SK-N-MC (cell line): Measurements from ENCODE around the gene PBX4.

ENCODE experiments used
- DNase-seq: peaks from one replicate; pipeline ENCODE4 v3.0.0-alpha.2; 2011; ENCODE audit warnings: low read depth, low spot score
- H3K27ac ChIP-seq: fragments of 200-600 bp; sonication (generic); 2 replicates; pipeline ENCODE4 v1.5.1; 2016; ENCODE audit warnings: mixed run types
- H3K36me3 ChIP-seq: fragments of 200-600 bp; sonication (generic); 2 replicates; pipeline ENCODE4 v1.6.1; 2017; ENCODE audit warnings: antibody characterized with exemption, low read length, mixed read lengths; ENCODE audit not compliant: insufficient read depth
- H3K4me3 ChIP-seq: fragments of 200-600 bp; sonication (generic); 2 replicates; pipeline ENCODE4 v1.5.1; 2016
- H3K9ac ChIP-seq: fragments of 200-600 bp; sonication (generic); 2 replicates; pipeline ENCODE4 v1.8.0; 2017; ENCODE audit warnings: mixed run types, mixed read lengths; ENCODE audit not compliant: insufficient read length
- H3K9me3 ChIP-seq: fragments of 200-600 bp; sonication (generic); 2 replicates; pipeline ENCODE4 v1.6.1; 2017; ENCODE audit warnings: low read depth, mild to moderate bottlenecking, antibody characterized with exemption, low read length, moderate library complexity, mixed read lengths
- EZH2 ChIP-seq: fragments of 200-600 bp; sonication (generic); IDR thresholded peaks from one replicate; pipeline ENCODE4 v1.6.1; 2017; ENCODE audit warnings: antibody characterized with exemption
- FOXP2 ChIP-seq: optimal IDR thresholded peaks from 2 replicates; pipeline ENCODE3; 2011; ENCODE audit warnings: mild to moderate bottlenecking, moderate library complexity; ENCODE audit not compliant: insufficient read depth; ENCODE audit errors: extremely low read length, control extremely low read depth
- POLR2AphosphoS5 ChIP-seq: IDR thresholded peaks from 2 replicates; pipeline ENCODE4 v1.6.1; 2012; ENCODE audit warnings: mild to moderate bottlenecking, low read depth, low read length, borderline replicate concordance

PBX4 gene

DNA sequence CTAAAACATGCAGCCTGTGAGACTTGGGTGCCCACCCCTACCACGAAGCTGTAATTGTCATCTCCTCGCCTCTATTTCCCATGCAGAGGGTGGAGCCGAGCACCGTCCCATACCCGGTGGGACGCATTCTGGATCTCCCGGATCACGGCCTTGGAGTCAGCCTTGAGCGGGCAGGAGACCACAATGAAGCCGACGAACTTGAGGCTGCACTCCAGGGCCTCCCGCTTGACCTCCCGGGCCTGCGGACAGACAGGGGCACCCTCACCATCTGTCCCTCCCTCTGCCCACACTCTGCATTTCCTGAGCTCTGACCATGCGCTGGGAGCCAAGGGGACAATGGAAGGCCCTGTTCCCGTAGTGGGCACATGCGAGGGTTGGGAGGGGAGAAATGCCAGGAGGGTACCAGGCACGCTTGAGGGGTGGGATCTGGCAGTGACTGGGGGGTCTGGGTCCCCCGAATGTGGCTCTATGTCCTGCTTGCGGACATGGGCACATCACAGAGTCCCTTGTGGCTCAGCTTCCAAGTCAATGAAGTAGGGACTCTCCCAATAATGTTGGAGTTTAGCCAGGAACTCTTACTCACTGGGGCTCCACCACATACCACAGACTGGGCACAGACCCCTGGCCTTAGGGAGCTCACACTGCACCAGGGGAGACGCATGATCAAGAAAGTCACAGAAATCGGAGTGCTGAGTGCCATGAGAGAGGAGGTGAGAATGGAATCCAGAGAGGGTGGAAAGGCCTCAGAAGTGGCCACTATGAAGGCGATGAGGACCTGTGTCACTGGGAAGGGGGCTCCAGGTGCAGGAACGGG, 34.2 kb upstream of the PBX4 start:
- Histone ChIP-seq H3K9me3 (no peaks in the 10 kb centered on the region), H3K36me3 (peaks cover 76% of the 10 kb centered on the region), H3K4me3 (no peak overlapping the region), H3K27ac (no peak overlapping the region), H3K9ac (no peak overlapping the region)
- no peak for TF ChIP-seq POLR2AphosphoS5
- TF ChIP-seq EZH2 = no peak
- TF ChIP-seq FOXP2 = no peak
- DNase-seq = no peak

DNA sequence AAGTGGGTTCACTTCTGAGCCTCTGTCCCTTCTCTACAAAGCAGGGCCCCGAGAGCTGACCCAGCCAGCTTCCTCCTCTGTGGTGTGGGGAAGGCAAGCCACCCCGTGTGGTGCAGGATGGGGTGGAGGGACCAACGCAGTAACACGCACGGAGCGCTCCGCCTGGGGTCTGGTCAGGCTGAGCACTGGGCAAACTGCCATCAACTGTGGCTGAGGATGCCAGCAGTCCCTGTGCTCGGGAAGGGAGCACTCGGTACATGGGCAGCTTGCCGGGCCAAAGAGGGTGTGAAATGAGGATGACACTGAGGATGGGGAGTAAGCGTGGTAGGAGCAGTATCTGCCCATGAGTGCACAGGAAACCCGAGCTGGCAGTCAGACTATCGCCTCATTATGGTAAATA, 32.6 kb upstream of the PBX4 start:
- DNase-seq = no peak
- TF ChIP-seq EZH2 (no peak), FOXP2 (no peak), POLR2AphosphoS5 (no peak)
- peaks cover 74% of the 10 kb centered on the region; the same call in 1 of the 2 replicates for H3K36me3 ChIP-seq
- no peak overlapping the region for H3K27ac ChIP-seq
- H3K4me3 ChIP-seq = no peak overlapping the region
- H3K9ac ChIP-seq = no peak overlapping the region
- no peaks in the 10 kb centered on the region for H3K9me3 ChIP-seq

DNA sequence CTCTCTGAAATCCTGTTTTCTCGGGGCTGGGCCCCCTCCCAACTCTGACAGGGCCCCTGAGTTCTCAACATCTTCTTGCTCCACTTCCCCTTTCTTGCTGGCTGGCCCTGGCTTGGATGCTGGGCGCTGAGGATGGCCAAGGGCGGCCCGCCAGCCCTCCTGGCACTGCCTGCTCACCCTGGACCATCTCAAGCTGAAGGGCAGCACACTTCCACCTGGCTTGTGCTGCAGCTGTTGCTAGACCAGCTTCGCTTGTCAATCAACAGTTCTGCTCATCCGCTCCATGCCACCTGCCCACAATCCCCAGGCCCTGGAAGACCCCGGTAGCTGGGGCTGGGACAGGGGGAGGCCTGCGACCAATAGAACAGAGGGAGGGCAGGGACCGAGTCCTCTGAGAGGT, 31.8 kb upstream of the PBX4 start:
- Histone ChIP-seq H3K4me3 (no peak overlapping the region), H3K36me3 (peaks cover 71% of the 10 kb centered on the region; the same call in 1 of the 2 replicates), H3K27ac (no peak overlapping the region), H3K9ac (no peak overlapping the region), H3K9me3 (no peaks in the 10 kb centered on the region)
- TF ChIP-seq FOXP2 (no peak), EZH2 (no peak), POLR2AphosphoS5 (no peak)
- DNase-seq = no peak

DNA sequence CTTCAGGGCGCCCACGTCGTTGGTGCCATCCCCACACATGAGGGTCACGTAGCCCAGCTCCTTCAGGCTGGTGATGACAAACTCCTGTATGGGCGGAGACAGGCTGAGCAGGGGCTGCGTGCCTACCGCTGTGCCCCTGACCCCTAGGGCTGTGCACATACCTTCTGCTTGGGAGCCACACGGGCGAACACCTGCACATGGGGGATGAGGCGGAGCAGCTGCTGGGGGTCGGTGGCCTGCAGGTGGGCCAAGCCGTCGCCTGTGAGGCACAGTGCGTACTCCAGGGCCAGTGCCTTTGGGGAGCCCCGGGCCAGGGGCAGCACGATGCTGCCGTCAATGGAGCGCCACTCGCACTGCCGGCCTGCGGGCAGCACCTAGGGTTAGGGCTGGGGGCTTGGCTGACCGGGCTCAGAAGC, 31.1 kb upstream of the PBX4 start:
- H3K36me3 ChIP-seq = peaks cover 67% of the 10 kb centered on the region; the same call in 1 of the 2 replicates
- TF ChIP-seq FOXP2 = no peak
- no peak for TF ChIP-seq POLR2AphosphoS5
- TF ChIP-seq EZH2 = no peak
- no peak overlapping the region for H3K27ac ChIP-seq

DNA sequence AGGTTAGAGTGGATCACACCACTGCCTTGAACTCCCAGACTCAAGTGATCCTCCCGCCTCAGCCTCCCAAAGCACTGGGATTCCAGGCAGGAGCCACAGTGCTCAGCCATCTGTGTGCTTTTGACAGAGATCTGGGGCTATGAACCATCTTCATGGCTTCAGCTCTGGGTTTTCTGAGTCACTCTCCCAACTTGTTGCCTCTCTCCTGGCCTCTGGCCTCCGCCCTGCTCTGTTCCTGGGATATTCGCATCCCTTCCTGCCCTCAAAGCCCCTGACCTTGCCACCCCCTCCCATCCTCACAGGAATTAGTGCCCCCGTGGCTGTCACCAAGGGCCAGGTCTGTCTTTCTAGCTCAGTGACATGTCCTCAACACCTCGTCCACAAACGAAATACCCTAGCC, 30.7 kb upstream of the PBX4 start:
- TF ChIP-seq FOXP2 = no peak
- TF ChIP-seq POLR2AphosphoS5 = no peak
- TF ChIP-seq EZH2 = no peak
- no peak for DNase-seq
- Histone ChIP-seq H3K27ac (no peak overlapping the region), H3K4me3 (no peak overlapping the region), H3K9ac (no peak overlapping the region), H3K36me3 (peaks cover 62% of the 10 kb centered on the region; the same call in 1 of the 2 replicates), H3K9me3 (no peaks in the 10 kb centered on the region)

More for the DNA sequence above, 31.1 kb upstream of the PBX4 start:
- no peak overlapping the region for H3K9ac ChIP-seq
- no peak overlapping the region for H3K4me3 ChIP-seq
- no peaks in the 10 kb centered on the region for H3K9me3 ChIP-seq
- no peak for DNase-seq

DNA sequence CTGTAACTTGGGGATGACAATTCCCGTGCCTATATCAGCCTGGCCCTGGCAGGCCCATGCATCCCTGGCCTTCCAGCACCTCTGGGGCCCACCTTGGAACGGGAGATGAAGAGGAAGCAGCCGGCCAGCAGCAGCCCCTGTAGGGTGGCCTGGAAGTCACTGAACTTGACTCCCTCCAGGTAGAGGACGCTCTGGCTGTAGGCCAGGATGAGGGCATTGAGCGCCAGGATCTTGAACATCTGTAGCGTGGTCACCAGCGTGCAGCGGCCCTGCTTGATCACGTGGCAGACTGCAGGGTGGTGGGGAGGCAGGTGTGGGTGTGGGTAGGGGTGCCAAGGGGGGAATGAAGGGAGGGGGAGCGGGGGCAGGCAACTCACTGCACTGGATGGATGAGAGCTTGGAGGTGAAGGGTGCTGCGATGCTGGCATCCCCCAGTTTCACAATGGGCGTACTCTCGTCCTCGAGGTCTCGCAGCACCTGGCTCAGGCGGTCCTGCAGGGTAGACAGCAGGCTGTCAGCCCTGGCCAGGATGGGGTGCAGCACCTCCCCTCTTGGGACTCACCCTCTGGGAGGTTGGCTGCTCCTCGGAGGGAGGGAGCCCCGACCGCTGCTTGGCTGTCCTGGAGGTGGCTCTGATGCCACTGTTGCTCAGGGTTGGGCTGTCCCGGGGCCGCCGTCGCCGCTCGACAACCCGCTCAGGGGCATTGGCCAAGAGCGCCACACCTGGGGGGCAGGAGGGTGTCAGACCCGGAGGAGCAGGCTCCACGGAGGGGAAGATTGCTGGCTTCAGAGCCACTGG, 28.7 kb upstream of the PBX4 start:
- Histone ChIP-seq H3K27ac (no peak overlapping the region), H3K36me3 (peaks cover 45% of the 10 kb centered on the region; the same call in 1 of the 2 replicates), H3K4me3 (no peak overlapping the region), H3K9ac (no peak overlapping the region), H3K9me3 (no peaks in the 10 kb centered on the region)
- TF ChIP-seq EZH2 = no peak
- TF ChIP-seq POLR2AphosphoS5 = no peak
- TF ChIP-seq FOXP2 = no peak
- no peak for DNase-seq

DNA sequence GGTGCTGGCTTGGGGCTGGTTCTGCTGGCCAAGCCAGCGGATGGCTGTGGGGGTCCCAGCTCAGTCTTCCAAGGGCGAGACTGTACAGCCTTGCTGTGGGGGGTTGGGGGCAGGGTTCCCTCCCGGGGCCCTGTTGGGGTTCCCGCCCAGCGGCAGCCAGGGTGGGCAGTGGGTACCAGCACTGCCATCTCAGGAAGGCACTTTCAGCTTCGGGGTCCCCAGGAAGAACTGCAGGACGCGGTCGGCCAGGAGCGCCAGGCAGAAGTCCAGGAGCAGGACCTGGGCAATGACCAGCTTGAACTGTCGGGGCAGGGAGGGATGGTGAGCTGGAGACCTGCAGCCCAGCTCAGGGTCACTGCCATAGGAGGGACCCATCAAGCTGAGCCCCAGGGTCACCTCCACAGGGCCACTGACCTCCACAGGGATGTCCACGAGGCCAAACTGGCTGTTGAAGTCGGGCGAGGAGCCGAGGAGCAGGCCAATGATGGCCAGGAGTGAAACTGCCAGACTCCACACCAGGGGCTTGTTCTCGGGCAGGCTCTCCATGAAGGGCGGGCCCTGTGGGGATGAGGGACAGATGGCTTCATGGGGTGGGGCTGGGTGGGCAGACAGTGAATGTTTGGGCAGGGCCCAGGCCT, 26.9 kb upstream of the PBX4 start:
- TF ChIP-seq POLR2AphosphoS5 (no peak), FOXP2 (no peak), EZH2 (no peak)
- Histone ChIP-seq H3K9ac (no peak overlapping the region), H3K9me3 (no peaks in the 10 kb centered on the region), H3K36me3 (peaks cover 28% of the 10 kb centered on the region; the same call in 1 of the 2 replicates), H3K27ac (no peak overlapping the region), H3K4me3 (no peak overlapping the region)
- DNase-seq = no peak

DNA sequence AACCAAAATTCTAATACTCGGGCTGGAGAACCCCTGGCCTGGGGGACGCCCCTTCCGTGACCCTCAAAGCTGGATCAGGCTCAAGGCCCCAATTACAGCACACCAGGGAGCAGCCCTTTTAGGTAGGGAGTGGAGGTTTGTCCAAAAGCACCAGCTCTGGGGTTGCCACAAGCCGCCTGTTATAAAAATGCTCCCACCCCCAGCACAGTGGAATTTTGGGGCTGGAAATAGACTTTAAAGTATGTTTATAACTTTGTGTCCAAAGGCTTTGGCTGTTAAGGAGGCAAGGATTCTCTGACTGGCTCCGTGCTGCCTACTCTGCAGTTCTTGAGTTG, 25.5 kb upstream of the PBX4 start:
- H3K4me3 ChIP-seq = peak overlapping the region; percentile 99
- no peak overlapping the region for H3K9ac ChIP-seq
- no peak for DNase-seq
- H3K36me3 ChIP-seq = peaks cover 22% of the 10 kb centered on the region; the same call in 1 of the 2 replicates
- no peak overlapping the region for H3K27ac ChIP-seq
- H3K9me3 ChIP-seq = no peaks in the 10 kb centered on the region
- no peak for TF ChIP-seq POLR2AphosphoS5
- TF ChIP-seq EZH2 = no peak
- no peak for TF ChIP-seq FOXP2
